DMS 273 (cell line): Measurements from ENCODE around the gene PLA2G4E.

ENCODE experiments used
- DNase-seq: peaks from one replicate; lab custom pipeline; 2025; ENCODE audit not compliant: unreplicated experiment; lab: John Stamatoyannopoulos, UW

PLA2G4E gene

DNA sequence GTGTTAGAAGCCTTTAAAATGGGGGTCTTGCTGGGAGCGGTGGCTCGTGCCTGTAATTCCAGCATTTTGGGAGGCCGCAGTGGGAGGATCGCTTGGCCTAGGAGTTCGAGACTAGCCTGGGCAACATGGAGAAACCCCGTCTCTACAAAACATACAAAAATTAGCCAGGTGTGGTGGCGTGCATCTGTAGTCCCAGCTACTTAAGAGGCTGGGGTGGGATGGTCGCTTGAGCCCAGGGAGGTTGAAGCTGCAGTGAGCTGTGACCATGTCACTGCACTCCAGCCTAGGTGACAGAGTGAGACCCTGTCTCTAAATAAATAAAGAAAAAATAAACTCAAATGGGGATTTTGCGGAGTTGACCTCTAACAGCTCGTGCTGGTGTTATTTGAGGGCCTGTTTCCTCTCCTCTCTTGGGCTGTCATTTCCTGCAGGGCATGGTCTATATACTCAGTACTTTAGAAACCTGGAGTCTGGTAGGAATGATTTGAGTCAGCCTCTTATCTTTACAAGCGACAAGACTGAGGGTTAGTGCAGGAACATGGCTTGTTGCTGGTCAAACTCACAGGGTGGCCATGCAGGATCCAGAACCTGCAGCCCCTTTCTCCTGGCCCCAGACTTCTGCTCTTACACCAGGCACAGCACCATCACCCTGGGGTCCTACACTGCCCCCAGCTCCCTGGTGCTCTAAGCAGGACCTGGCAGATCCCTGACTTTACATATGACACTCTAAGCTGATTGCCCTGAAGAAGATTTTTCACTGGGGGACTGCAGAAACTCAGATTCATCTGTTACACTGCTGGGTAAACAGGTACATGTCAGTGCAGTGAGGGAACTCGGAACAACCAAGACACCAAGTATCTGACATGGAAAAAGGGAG, 63.6 kb downstream of the PLA2G4E start:
- DNase-seq, result no peak

DNA sequence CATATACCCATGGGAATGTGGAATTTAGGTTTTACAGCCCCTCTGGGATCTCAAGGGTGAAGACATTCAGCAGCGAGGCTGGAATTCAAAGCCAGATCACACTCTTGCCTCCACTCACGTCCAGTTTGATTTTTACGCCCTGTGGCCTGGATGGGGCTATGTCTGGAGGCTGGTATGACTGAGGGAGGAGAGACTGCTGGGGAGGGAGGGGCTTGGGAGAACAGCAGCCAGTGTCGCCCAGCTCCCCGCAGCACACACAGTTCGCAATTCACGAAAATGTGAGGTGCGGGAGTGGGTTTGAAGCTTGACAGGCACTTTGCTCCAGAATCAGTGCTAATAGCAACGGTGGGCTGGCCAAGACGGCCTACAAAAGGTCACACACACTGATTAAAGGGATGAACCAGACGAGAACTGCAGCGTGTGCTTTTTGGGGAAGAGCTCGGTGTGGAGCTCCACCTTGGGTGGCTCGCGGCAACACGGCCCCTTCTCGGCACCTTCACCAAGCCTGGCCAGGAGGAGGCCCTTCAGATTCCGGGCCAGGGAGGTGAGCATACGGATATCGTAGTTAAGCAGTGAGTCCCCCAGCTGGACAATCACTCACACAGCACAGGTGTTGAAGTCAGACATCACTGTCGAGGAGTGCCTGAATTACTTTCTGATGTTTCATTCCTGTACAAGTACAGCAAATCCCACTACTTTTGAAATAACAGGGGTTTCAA, 64.9 kb downstream of the PLA2G4E start:
- no peak for DNase-seq

DNA sequence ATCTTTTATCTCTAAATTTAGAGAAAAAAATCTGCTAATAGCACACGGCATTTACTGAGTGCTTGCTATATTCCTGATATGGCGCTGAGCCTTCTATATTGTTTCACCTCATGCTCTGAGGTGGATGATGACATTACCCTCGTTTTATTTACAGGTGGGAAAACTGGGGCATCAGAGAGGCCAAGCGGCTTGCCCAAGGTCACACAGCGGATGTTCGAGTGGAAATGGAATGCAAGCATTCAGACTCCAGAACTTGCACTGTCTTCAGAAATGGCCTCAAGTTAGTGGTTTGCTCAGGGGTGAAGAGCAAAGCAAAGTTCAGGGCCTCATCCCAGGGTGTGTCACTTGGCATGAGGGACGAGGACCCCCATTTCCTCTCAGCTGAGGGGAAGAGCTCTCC, 65.7 kb downstream of the PLA2G4E start:
- DNase-seq, result no peak

GRCh38 chr15:41954036-41954435, 66.8 kb downstream of the PLA2G4E start:
- no peak for DNase-seq

- no peak for DNase-seq
Observed at GRCh38 chr15:41952013-41952563, 68.8 kb downstream of the PLA2G4E start.

GRCh38 chr15:41951571-41951970, 69.3 kb downstream of the PLA2G4E start:
- DNase-seq, result no peak

- DNase-seq, result no peak
Observed at GRCh38 chr15:41950489-41950888, 70.4 kb downstream of the PLA2G4E start.

- DNase-seq, result no peak
Observed at GRCh38 chr15:41950127-41950483, 70.7 kb downstream of the PLA2G4E start.

DNA sequence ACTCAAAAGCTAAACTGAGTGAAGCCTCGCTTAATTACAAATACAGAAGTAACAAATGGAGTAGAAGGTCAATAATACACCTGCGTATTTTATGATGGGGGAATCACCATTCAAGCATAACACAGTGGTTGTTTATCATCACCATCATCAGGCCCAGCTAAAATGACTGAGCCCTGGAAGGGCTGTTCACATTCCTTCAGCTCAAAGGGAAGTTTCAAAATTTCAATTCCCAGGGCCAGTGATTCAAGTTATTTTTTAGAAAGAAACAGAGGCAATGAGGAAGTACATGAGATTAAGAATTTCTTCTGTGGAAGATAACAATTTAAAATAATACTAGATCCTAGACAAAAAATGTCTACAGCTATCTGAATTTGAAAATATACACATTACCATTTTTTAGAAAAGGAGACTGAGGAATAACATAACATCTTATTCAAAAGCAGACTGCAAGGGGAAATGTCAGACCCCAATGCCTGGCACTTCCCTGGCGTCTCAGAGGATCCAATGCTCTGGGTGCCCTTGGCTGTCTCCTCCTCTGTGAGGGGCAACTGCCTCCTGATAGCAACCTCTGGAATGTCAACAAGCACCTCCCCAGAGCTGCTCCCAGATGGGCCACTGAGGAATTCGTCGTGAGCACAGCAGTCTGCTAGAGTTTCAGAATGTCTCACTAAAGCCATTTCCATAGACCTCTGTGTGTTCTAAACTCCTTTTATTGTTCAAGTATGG, 71.3 kb downstream of the PLA2G4E start:
- DNase-seq, result no peak

DNA sequence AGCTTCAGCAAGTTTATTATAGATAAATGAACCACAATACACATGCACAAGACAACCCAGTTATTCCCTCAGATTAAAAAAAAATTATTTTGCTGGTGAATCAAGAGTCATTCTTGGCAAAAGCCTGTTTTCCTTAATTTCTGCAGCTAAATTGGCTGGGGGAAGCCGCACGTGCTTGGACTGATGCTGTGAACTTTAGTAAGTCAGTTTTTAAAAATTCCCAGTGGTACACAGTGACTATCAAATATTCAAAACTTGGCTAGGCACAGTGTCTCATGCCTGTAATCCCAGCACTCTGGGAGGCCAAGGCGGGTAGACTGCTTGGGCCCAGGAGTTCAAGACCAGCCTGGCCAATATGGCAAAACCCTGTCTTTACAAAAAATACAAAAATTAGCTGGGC, 72.4 kb downstream of the PLA2G4E start:
- DNase-seq, result no peak

DNA sequence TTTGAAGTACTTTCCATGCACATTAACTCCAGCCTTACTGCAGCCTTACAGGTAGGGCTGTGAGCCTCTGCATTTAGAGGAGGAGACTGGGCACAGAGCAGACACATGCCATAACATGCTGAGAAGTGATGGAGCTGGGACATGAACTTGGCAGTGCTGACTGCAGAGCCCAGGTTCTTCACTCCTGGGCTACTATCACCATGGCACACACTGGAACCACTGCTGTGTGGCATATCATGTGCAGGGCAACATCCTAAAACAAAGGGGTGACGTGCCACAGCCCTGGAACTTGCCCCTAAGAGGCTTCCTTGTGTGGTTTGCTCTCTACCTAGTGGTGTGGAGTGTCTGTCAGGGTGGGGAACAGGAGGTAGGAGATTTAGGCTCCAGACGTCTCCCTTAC, 73.9 kb downstream of the PLA2G4E start:
- DNase-seq, result no peak

GRCh38 chr15:41945731-41946130, 75.1 kb downstream of the PLA2G4E start:
- no peak for DNase-seq

- DNase-seq, result no peak
Observed at GRCh38 chr15:41945221-41945620, 75.6 kb downstream of the PLA2G4E start.

DNA sequence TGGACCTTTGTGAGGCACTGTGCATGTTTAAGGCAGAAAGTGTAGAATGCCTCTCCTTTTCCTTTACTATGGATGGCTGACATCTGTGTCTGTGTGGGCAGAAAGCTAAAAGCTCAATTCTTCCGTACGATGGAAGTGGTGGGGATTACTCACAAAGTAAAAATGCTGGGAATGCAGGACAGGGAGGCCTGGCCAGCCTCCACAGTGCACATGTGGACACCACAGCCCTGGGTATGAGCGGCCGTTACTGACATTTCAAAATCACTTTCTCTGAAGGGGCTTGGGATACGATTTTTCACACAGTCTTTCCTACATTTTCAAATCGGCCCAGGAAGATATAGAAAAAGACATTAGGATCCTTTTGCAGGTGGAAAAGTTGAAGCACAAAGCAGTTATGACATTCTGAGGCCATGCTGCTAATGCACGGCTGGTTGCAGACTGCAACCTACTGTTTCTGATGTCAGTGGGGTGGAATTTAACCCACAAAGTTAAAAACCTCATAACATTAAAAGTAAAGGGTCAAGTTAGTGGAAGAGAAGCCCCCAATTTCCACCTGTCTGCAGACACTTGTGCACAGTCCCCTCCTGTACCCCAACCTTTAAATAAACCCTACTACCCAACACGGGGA, 76.4 kb downstream of the PLA2G4E start:
- no peak for DNase-seq

GRCh38 chr15:41943543-41944312, 77.1 kb downstream of the PLA2G4E start:
- DNase-seq, result no peak

DNA sequence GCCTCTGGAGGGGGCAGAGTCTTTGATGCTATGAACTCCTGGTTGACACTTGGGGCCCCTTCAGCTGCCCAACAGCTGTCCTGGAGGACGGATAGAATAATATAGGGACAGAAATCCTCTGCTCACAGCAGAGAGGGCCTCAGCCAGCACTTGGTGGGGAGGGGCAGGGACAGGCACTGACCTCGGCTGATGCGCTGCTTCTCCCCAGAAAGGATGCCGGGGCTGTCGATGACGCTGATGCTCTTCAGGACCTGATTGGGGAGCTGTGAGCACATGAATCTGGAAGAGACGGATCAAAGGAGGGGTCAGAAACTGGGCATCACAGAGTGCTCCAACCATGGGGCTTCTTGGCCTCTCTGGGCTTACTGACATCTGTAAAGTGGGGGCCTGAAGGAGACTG, 78.0 kb downstream of the PLA2G4E start:
- DNase-seq, result no peak

- DNase-seq, result no peak
Observed at GRCh38 chr15:41941644-41942415, 79.0 kb downstream of the PLA2G4E start.

DNA sequence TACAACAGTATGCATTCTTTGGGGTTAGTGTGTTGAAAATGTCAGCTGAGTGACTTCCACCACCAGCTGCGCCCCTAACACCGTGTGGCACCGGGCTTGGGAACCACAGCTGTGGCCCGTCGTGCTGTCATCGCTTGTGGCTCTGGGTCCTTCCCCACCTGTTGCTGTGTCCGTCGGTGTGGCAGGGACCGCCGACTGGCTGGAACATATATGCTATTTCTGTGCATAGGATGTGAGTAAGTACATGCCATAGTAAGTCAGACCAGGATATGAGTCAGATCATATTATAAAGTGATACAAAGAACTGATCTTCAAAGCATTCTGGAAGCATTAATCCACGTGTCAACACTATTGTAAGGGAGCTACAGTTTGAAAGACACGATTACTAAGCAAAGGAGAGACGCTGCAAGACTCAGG, 80.4 kb downstream of the PLA2G4E start:
- no peak for DNase-seq

GRCh38 chr15:41939986-41940385, 80.9 kb downstream of the PLA2G4E start:
- no peak for DNase-seq

GRCh38 chr15:41937568-41937923, 83.3 kb downstream of the PLA2G4E start:
- no peak for DNase-seq
